Mesenchymal stem cell (in vitro differentiated cells and primary cell): Measurements from ENCODE around the gene RORB.

Source experiments
- DNase-seq: peaks from one replicate; pipeline ENCODE4 v3.0.0-alpha.2; 2013
- H2AFZ ChIP-seq: one replicate; pipeline ENCODE4 v1.6.1; 2013; ENCODE audit warnings: low read depth, mild to moderate bottlenecking, control low read depth, inconsistent platforms, low read length, moderate library complexity
- H2AK5ac ChIP-seq: 2 replicates; pipeline ENCODE4 v1.6.1; 2013; ENCODE audit warnings: low read length, moderate library complexity, mild to moderate bottlenecking, inconsistent platforms; ENCODE audit not compliant: severe bottlenecking
- H2BK120ac ChIP-seq: one replicate; pipeline ENCODE4 v1.6.1; 2013; ENCODE audit warnings: low read depth, mild to moderate bottlenecking, inconsistent platforms, low read length, moderate library complexity
- H2BK12ac ChIP-seq, 2 experiments: one replicate each; pipeline ENCODE4 v1.6.1; 2013; ENCODE audit warnings: inconsistent platforms in 2 of 2, low read length in 2 of 2, mild to moderate bottlenecking in 2 of 2, moderate library complexity in 2 of 2, control low read depth in 1 of 2
- H2BK15ac ChIP-seq: one replicate; pipeline ENCODE4 v1.6.1; 2013; ENCODE audit warnings: mild to moderate bottlenecking, low read depth, inconsistent platforms; ENCODE audit not compliant: poor library complexity, severe bottlenecking
- H2BK5ac ChIP-seq: 2 replicates; pipeline ENCODE4 v1.6.1; 2013; ENCODE audit warnings: low read depth, mild to moderate bottlenecking, low read length, control low read depth, inconsistent platforms; ENCODE audit not compliant: poor library complexity, severe bottlenecking
- H3K14ac ChIP-seq, 2 experiments: one replicate each; pipeline ENCODE4 v1.6.1; 2013; ENCODE audit warnings: inconsistent platforms in 2 of 2, low read length in 2 of 2, control low read depth in 1 of 2, mild to moderate bottlenecking in 1 of 2, moderate library complexity in 1 of 2
- H3K18ac ChIP-seq, 2 experiments: one replicate each; pipeline ENCODE4 v1.6.1; 2013; ENCODE audit warnings: inconsistent platforms in 2 of 2, low read length in 2 of 2, control low read depth in 1 of 2, low read depth in 1 of 2, mild to moderate bottlenecking in 1 of 2
- H3K23ac ChIP-seq, 2 experiments: one replicate each; pipeline ENCODE4 v1.6.1; 2013; ENCODE audit warnings: inconsistent platforms in 2 of 2, low read length in 2 of 2, mild to moderate bottlenecking in 2 of 2, moderate library complexity in 2 of 2, control low read depth in 1 of 2
- H3K27ac ChIP-seq: 2 replicates; pipeline ENCODE4 v1.5.1; 2013; ENCODE audit warnings: mild to moderate bottlenecking, moderate library complexity, low read length, control low read depth, inconsistent platforms; ENCODE audit not compliant: poor library complexity, severe bottlenecking
- H3K27me3 ChIP-seq, 2 experiments: 2 replicates each; pipeline versions ENCODE4 v1.6.1 to v1.7.0; 2013; ENCODE audit warnings: low read length in 2 of 2, mild to moderate bottlenecking in 2 of 2, moderate library complexity in 2 of 2, control low read depth in 1 of 2, inconsistent platforms in 1 of 2; ENCODE audit not compliant: control insufficient read depth in 1 of 2, insufficient read depth in 1 of 2
- H3K36me3 ChIP-seq, 2 experiments: 2 replicates each; pipeline versions ENCODE4 v1.6.1 to v1.7.0; 2013; ENCODE audit warnings: low read length in 2 of 2, control low read depth in 1 of 2, inconsistent platforms in 1 of 2, low read depth in 1 of 2, mild to moderate bottlenecking in 1 of 2; ENCODE audit not compliant: insufficient read depth in 2 of 2, control insufficient read depth in 1 of 2
- H3K4ac ChIP-seq, 2 experiments: one replicate each; pipeline ENCODE4 v1.6.1; 2013; ENCODE audit warnings: inconsistent platforms in 2 of 2, low read length in 2 of 2, mild to moderate bottlenecking in 2 of 2, moderate library complexity in 2 of 2, control low read depth in 1 of 2, low read depth in 1 of 2
- H3K4me1 ChIP-seq: 2 replicates; pipeline ENCODE4 v1.6.1; 2013; ENCODE audit warnings: low read depth, low read length, control low read depth; ENCODE audit not compliant: control insufficient read depth, insufficient read depth
- H3K4me2 ChIP-seq: 2 replicates; pipeline ENCODE4 v1.6.1; 2013; ENCODE audit warnings: low read length, mild to moderate bottlenecking, inconsistent platforms; ENCODE audit not compliant: poor library complexity, severe bottlenecking
- H3K4me3 ChIP-seq, 2 experiments: 2 replicates each; pipeline versions ENCODE4 v1.5.1 to v1.7.0; 2013; ENCODE audit warnings: low read length in 2 of 2, mild to moderate bottlenecking in 2 of 2, control low read depth in 1 of 2, low read depth in 1 of 2; ENCODE audit not compliant: insufficient read depth in 1 of 2
- H3K79me1 ChIP-seq: replicated peaks from 2 replicates; pipeline ENCODE4 v1.6.1; 2013; ENCODE audit warnings: mild to moderate bottlenecking, control low read depth, low read length, inconsistent platforms; ENCODE audit not compliant: poor library complexity, severe bottlenecking
- H3K9ac ChIP-seq: 2 replicates; pipeline ENCODE4 v1.7.0; 2013; ENCODE audit warnings: mild to moderate bottlenecking, low read length, moderate library complexity
- H3K9me3 ChIP-seq: 2 replicates; pipeline ENCODE4 v1.7.0; 2013; ENCODE audit warnings: mild to moderate bottlenecking, low read length; ENCODE audit not compliant: control insufficient read depth
- H4K8ac ChIP-seq: one replicate; pipeline ENCODE4 v1.6.1; 2013; ENCODE audit warnings: inconsistent platforms, mild to moderate bottlenecking, low read length, moderate library complexity
- H4K91ac ChIP-seq: one replicate; pipeline ENCODE4 v1.6.1; 2013; ENCODE audit warnings: mild to moderate bottlenecking, low read length, inconsistent platforms
- WGBS: methylation state at CpG from one replicate; pipeline ENCODE4 v1.1.7; 2013; ENCODE audit warnings: mixed read lengths; 5-methylcytosine and 5-hydroxymethylcytosine counted together

Gene RORB

DNA sequence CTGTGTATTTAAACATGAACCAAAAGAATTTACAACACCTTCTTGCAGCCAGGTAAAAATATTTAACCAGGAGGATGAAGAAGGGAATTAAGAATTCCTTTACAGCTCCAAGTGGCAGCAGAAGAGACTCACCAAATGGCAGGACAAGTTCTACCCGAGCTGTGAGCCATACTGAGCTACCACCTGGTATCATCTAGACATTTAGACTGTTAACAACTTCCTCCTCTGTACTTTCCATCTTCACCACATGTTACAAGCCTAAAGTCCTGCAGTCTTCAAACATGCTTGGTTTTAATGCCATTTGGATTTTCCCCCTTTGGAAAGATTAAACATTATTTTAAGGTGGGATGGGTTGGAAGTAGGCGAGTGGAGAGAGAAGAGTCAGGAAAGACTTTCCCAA is 200.4 kb downstream of the RORB start:
- H2AFZ ChIP-seq, result no peak overlapping the region
- no peak overlapping the region for H4K91ac ChIP-seq
- H3K4me3 ChIP-seq, result no peak overlapping the region
- no peak overlapping the region for H3K4ac ChIP-seq
- H2BK12ac ChIP-seq, result no peak overlapping the region
- H2AK5ac ChIP-seq, result no peak overlapping the region
- no peak overlapping the region for H2BK5ac ChIP-seq
- WGBS, result 81% methylated on average over 2 of the region's 2 CpGs
- no peak overlapping the region for H2BK15ac ChIP-seq
- H2BK120ac ChIP-seq, result no peak overlapping the region
- H3K27me3 ChIP-seq, result no peaks in the 10 kb centered on the region
- no peak overlapping the region for H3K18ac ChIP-seq
- H3K23ac ChIP-seq, result no peak overlapping the region
- no peaks in the 10 kb centered on the region for H3K79me1 ChIP-seq
- no peak overlapping the region for H3K27ac ChIP-seq
- H3K9me3 ChIP-seq, result no peaks in the 10 kb centered on the region
- no peak overlapping the region for H3K9ac ChIP-seq
- no peaks in the 10 kb centered on the region for H3K4me1 ChIP-seq
- H3K14ac ChIP-seq, result no peak overlapping the region
- no peak overlapping the region for H4K8ac ChIP-seq
- no peaks in the 10 kb centered on the region for H3K36me3 ChIP-seq
- no peak overlapping the region for H3K4me2 ChIP-seq
- no peak for DNase-seq

DNA sequence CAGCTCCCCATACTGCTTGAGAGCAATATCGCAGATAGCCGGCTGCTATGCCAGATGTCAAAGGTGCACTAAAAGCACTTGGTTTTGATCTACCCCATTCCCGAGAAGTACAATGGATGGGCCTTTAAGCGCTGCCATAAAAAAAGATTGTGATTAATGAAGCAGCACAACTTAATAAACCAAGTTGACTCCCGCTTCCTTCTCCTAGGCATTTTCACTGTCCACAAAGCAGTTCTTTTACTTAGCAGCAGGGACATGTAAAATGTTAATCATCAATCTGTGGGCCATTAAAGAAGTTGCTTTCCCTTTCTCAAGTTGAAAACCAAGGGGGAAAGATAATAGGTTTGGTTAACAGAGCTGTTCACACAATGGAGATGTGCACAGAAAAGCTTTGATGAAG is 214.2 kb downstream of the RORB start:
- no peak overlapping the region for H3K14ac ChIP-seq
- no peak overlapping the region for H4K8ac ChIP-seq
- no peak overlapping the region for H3K23ac ChIP-seq
- no peaks in the 10 kb centered on the region for H3K36me3 ChIP-seq
- no peak overlapping the region for H2AFZ ChIP-seq
- H2BK5ac ChIP-seq, result no peak overlapping the region
- WGBS, result 70% methylated on average over 5 of the region's 5 CpGs
- no peak for DNase-seq
- peaks cover 0 to 4% of the 10 kb centered on the region in 2 experiments for H3K27me3 ChIP-seq
- H2BK12ac ChIP-seq, result no peak overlapping the region
- H3K4me3 ChIP-seq, result no peak overlapping the region
- H3K4me1 ChIP-seq, result peaks cover 1% of the 10 kb centered on the region
- H4K91ac ChIP-seq, result no peak overlapping the region
- no peaks in the 10 kb centered on the region for H3K79me1 ChIP-seq
- H3K4ac ChIP-seq, result no peak overlapping the region
- no peak overlapping the region for H2BK120ac ChIP-seq
- H2AK5ac ChIP-seq, result no peak overlapping the region
- H3K4me2 ChIP-seq, result no peak overlapping the region
- no peak overlapping the region for H3K27ac ChIP-seq
- no peak overlapping the region for H3K18ac ChIP-seq
- H3K9ac ChIP-seq, result no peak overlapping the region
- no peaks in the 10 kb centered on the region for H3K9me3 ChIP-seq
- H2BK15ac ChIP-seq, result no peak overlapping the region

DNA sequence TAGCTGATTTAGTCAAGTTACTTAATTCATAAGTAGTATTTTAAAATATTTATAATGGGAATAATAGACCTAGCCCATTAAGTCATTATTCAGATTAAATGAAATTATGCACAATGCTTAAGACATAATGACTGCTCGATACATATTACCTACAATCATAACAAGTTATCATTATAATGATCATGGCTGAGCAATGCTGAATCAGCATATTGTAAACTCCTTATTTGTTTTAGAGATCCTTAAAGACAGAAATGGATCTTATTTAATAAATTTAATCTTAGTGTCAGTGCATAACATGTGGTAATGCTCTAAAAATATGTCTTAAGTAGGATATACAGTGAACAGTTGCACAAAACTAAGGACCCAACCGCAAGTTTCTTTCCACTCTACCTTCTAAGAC is 221.6 kb downstream of the RORB start:
- Histone ChIP-seq H4K8ac (no peak overlapping the region), H4K91ac (no peak overlapping the region), H2BK15ac (no peak overlapping the region), H3K4me3 (no peak overlapping the region), H3K9ac (no peak overlapping the region), H2AK5ac (no peak overlapping the region), H3K4me1 (no peaks in the 10 kb centered on the region), H2BK120ac (no peak overlapping the region), H3K27ac (no peak overlapping the region), H3K14ac (no peak overlapping the region), H2BK5ac (no peak overlapping the region), H3K4me2 (no peak overlapping the region), H3K36me3 (no peaks in the 10 kb centered on the region), H3K9me3 (no peaks in the 10 kb centered on the region), H2BK12ac (no peak overlapping the region), H3K18ac (no peak overlapping the region), H3K23ac (no peak overlapping the region), H2AFZ (no peak overlapping the region), H3K27me3 (no peaks in the 10 kb centered on the region), H3K4ac (no peak overlapping the region), H3K79me1 (no peaks in the 10 kb centered on the region)
- no peak for DNase-seq
- WGBS, result 92% methylated on average over 1 of the region's 2 CpGs

DNA sequence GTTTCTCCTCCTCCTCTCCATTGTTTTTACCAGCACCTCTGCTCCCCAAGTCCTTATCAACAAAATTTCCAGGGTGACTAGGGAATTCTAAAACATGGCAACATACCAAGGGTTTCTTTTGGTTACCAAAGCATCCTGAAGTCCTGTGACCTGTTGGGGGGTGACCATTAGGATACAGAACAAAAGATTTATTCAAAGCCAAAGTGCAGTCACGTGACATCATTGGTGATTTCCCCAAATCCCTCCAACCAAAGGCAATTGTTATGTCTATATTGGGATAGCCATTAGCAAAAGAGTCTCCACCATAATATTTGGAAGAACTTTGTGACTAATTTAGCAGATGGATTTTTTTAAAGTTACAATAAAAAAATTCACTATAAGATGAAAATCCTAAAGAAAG is 222.2 kb downstream of the RORB start:
- Histone ChIP-seq H3K23ac (no peak overlapping the region), H3K36me3 (no peaks in the 10 kb centered on the region), H3K4me3 (no peak overlapping the region), H2BK15ac (no peak overlapping the region), H3K4me2 (no peak overlapping the region), H3K9me3 (no peaks in the 10 kb centered on the region), H3K27me3 (peaks cover 0 to 3% of the 10 kb centered on the region in 2 experiments), H3K4ac (no peak overlapping the region), H2AK5ac (no peak overlapping the region), H3K4me1 (no peaks in the 10 kb centered on the region), H3K27ac (no peak overlapping the region), H4K91ac (no peak overlapping the region), H3K14ac (no peak overlapping the region), H3K79me1 (no peaks in the 10 kb centered on the region), H3K9ac (no peak overlapping the region), H2BK12ac (no peak overlapping the region), H2AFZ (no peak overlapping the region), H2BK120ac (no peak overlapping the region), H3K18ac (no peak overlapping the region), H4K8ac (no peak overlapping the region), H2BK5ac (no peak overlapping the region)
- no CpG with 5 or more reads among the region's 1 CpG for WGBS
- no peak for DNase-seq
